ENCODE measurements around the gene KCTD7. TPM values are rescaled to one million over a fixed set of nuclear protein-coding genes. Genes with fewer than 3 reads are reported as not detected.
A peak's percentile ranks its signal among the peaks of the same experiment; 100 is the strongest.
"Not testable (repeated sequence)": the region's sequence is repeated elsewhere in the genome, so short reads cannot be mapped to it uniquely, and the experiment has no call there.

The KCTD7 gene
- total RNA-seq, 2 donors from 2014 or later = 4.1 to 6.1 TPM

DNA sequence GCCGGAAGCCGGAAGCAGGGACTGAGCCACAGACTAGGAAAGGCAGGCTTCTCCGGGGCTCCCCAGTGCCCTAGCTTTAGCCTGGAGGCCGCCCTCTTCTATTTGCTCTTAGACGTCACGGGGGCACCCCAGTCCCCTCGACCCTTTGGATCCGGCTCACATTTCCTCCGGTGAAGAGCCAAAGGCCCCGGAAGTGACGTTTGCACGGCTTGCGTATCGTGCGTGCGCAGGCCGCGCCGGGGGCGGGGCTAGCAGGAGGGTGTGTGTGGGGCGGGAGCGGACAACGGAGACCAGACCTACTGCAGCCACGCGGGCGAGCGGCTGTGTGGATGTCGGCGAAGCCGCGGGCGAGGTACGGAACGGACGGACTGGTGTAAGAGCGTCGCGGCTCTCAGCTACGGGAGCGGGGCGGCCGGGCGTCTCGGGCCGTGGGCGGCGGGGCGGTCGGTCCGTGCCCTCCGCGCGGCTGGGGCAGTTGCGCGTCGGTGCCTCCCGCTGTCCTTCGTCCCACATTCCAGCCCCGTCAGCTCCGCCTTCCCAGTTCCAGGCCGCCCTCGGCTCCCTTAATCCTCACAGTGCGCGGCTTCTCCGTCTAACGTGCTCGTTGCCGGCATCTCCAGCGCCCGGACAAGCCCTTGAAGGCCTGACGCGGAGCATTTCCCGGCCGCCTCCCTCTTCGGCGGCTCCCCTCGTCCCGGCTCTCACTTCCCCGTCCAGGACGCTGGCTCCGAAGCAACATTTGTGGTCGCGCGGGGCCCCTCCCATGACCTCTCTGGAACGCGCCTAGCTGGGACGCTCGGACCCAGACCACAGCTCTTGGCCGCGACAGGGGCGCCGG, 25.8 kb downstream of the KCTD7 start:
- intact Hi-C loops (cut with DNase I) = loop anchor here (1.0 to 10.0 kb wide), 2 partner anchors 26 to 60 kb away; partner anchors contain the start of gene KCTD7
- peak overlapping the region; percentile 97 for H3K27ac ChIP-seq
- peak; percentile 99 for DNase-seq
- H3K9me3 ChIP-seq = no peaks in the 10 kb centered on the region
- peak overlapping the region; percentile 79 for H3K4me3 ChIP-seq
- no peaks in the 10 kb centered on the region for H3K36me3 ChIP-seq
- no peaks in the 10 kb centered on the region for H3K27me3 ChIP-seq
- H3K9ac ChIP-seq (ENCODE audit: low read depth in 2 of 2, low read length in 2 of 2) = peak overlapping the region; percentile 88 to 98
- TF ChIP-seq, protein P1, sequence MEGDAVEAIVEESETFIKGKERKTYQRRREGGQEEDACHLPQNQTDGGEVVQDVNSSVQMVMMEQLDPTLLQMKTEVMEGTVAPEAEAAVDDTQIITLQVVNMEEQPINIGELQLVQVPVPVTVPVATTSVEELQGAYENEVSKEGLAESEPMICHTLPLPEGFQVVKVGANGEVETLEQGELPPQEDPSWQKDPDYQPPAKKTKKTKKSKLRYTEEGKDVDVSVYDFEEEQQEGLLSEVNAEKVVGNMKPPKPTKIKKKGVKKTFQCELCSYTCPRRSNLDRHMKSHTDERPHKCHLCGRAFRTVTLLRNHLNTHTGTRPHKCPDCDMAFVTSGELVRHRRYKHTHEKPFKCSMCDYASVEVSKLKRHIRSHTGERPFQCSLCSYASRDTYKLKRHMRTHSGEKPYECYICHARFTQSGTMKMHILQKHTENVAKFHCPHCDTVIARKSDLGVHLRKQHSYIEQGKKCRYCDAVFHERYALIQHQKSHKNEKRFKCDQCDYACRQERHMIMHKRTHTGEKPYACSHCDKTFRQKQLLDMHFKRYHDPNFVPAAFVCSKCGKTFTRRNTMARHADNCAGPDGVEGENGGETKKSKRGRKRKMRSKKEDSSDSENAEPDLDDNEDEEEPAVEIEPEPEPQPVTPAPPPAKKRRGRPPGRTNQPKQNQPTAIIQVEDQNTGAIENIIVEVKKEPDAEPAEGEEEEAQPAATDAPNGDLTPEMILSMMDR (IDR thresholded peaks at IDR 0.05) = no peak
- no peaks in the 10 kb centered on the region for H3K4me1 ChIP-seq

DNA sequence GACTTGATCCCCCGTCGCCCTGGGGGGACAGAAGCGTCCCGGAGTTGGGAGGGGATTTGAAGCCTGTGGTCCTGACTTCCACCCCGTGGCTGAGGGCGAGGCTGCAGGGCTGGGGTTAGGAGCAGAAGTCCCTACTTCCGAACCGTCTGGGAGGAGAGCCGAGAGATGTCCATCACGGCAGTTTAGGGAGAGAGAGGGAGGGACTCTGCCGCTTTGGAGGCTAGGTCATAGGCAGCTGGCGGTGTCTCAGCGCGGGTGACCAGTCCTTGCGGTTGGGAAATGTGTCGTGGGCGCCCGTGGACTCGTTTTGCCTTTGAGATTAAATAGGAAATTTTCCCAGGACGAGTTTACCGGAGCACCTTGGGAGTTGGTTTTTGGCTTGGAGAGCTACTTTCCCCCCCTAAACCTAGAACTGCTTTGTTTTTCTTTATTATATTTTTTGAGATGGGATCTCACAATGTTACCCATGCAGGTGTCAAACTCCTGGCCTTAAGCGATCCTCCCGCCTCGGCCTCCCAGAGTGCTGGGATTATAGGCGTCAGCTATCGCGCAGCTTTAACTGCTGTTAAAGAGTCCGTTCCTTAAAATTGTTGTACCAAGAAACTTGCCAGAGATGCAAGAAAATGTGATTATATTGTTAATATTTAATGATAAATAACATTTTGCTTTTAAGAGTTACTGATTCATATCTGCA, 26.6 kb downstream of the KCTD7 start:
- H3K27me3 ChIP-seq, H3K36me3 ChIP-seq, H3K4me1 ChIP-seq, H3K9me3 ChIP-seq: not testable (repeated sequence)
- DNase-seq = peak; percentile 53
- intact Hi-C loops (cut with DNase I) = loop anchor here (10.0 kb wide), 1 partner anchor 60 kb away; no protein-coding TSS in a partner anchor
- peak overlapping the region; percentile 79 for H3K4me3 ChIP-seq
- peak overlapping the region; percentile 97 for H3K27ac ChIP-seq
- peak overlapping the region; percentile 88 to 98 for H3K9ac ChIP-seq (ENCODE audit: low read depth in 2 of 2, low read length in 2 of 2)

DNA sequence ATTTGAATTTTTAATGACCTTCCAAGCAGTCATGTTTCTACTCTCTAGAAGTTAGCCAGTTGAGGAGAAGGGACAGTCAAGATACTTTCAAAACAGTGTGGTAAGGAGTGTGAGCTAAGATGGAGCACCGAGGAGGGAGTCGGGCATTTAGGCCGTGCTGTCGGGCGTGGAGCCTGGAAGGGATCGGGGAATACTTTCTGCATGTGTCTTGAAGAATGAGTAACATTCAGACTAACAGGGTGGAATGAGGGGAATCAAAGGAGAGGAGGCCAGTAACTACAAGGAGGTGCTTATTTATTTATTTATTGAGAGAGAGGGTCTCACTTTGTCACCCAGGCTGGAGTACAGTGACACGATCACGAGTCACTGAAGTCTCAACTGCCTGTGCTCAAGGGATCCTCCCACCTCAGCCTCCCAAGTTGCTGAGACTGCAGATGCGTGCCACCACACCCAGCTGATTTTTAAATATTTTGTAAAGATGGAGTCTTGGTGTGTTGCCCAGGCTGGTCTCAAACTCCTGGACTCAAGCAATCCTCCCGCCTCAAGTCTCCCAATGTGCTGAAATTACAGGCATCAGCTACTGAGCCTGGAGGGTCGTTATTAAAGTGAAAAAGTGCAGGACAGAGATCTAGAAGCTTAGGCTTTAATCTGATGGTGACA, 27.3 kb downstream of the KCTD7 start:
- intact Hi-C loops (cut with DNase I) = loop anchor here (10.0 kb wide), 1 partner anchor 61 kb away; no protein-coding TSS in a partner anchor
- H3K9ac ChIP-seq (ENCODE audit: low read depth in 2 of 2, low read length in 2 of 2); H3K9me3 ChIP-seq; DNase-seq; H3K4me1 ChIP-seq; H3K36me3 ChIP-seq; H3K27me3 ChIP-seq: not testable (repeated sequence)
- H3K27ac ChIP-seq = peak overlapping the region; percentile 97
- peak overlapping the region; percentile 79 for H3K4me3 ChIP-seq

DNA sequence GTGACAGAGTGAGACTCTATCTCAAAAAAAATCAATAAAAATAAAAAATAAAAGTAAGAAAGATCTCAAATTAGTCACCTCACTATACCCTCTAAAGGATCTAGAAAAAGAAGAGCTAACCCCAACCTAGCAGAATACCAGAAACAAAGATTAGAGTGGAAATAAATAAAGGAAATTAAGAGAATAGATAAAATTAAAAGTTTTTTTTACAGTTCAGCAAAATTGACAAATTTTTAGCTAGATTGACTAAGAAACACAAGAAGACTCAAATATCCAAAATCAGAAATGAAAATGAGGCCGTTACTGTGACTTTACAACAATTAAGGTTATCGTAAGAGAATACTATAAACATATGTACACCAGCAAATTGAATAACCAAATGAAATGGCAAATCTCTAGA, 29.1 kb downstream of the KCTD7 start:
- Histone ChIP-seq H3K27me3 (no peaks in the 10 kb centered on the region), H3K27ac (no peak overlapping the region), H3K4me1 (no peaks in the 10 kb centered on the region), H3K9me3 (no peaks in the 10 kb centered on the region), H3K4me3 (no peak overlapping the region), H3K9ac (ENCODE audit: low read depth in 2 of 2, low read length in 2 of 2) (no peak overlapping the region), H3K36me3 (no peaks in the 10 kb centered on the region)
- no peak for DNase-seq
- intact Hi-C loops (cut with DNase I) = loop anchor here (10.0 kb wide), 1 partner anchor 63 kb away; no protein-coding TSS in a partner anchor
- TF ChIP-seq, protein P1 (IDR thresholded peaks at IDR 0.05) = no peak

DNA sequence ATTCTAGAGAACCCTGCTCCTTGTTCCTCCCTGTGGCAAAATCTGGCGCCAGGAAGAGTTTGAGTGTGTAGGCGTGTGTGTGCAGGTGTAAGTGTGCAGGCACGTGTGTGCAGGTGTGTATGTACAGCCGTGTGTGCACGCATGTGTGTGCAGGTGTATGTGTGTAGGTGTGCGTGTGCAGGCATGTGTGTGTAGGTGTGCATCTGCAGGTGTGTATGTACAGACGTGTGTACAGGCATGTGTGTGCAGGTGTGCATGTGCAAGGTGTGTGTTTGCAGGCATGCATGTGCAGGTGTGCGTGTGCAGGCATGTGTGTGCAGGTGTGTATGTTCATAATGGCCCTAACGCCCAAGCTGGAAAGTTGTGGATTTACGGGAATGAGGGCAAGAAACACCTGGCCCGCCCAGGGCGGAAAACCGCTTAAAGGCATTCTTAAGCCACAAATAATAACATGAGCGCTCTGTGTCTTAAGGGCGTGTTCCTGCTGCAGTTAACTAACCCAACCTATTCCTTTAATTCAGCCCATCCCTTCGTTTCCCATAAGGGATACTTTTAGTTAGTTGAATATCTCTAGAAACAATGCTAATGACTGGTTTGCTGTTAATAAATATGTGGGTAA, 34.1 kb downstream of the KCTD7 start:
- Histone ChIP-seq H3K9ac (ENCODE audit: low read depth in 2 of 2, low read length in 2 of 2) (no peak overlapping the region), H3K36me3 (no peaks in the 10 kb centered on the region), H3K4me3 (no peak overlapping the region), H3K27ac (no peak overlapping the region), H3K9me3 (no peaks in the 10 kb centered on the region), H3K27me3 (no peaks in the 10 kb centered on the region), H3K4me1 (no peaks in the 10 kb centered on the region)
- TF ChIP-seq, protein P1 (IDR thresholded peaks at IDR 0.05) = no peak
- intact Hi-C loops (cut with DNase I) = no loop called here
- DNase-seq = no peak

Measured in colonic mucosa (tissue), 4 donors.